Parathyroid adenoma (tissue), 2 donors: ENCODE measurements around the gene LRBA.
"Not testable (repeated sequence)": the region's sequence is repeated elsewhere in the genome, so short reads cannot be mapped to it uniquely, and the experiment has no call there.

Source experiments
- H2AFZ ChIP-seq: fragments of 300-600 bp; sonication (generic); one replicate; pipeline ENCODE4 v1.7.0; 2017; ENCODE audit warnings: antibody characterized with exemption, mild to moderate bottlenecking
- H3K27ac ChIP-seq: fragments of 300-600 bp; sonication (generic); one replicate; pipeline ENCODE4 v1.7.0; 2017
- H3K27me3 ChIP-seq: fragments of 300-600 bp; sonication (generic); one replicate; pipeline ENCODE4 v1.7.0; 2017; ENCODE audit warnings: low read length; ENCODE audit not compliant: control insufficient read depth, insufficient read depth
- H3K36me3 ChIP-seq: fragments of 300-600 bp; sonication (generic); one replicate; pipeline ENCODE4 v1.7.0; 2017; ENCODE audit warnings: low read length; ENCODE audit not compliant: control insufficient read depth, insufficient read depth
- H3K4me1 ChIP-seq: fragments of 300-600 bp; sonication (generic); one replicate; pipeline ENCODE4 v1.7.0; 2017; ENCODE audit warnings: control low read depth
- H3K4me2 ChIP-seq: fragments of 300-600 bp; sonication (generic); one replicate; pipeline ENCODE4 v1.7.0; 2017; ENCODE audit warnings: low read length
- H3K4me3 ChIP-seq: fragments of 300-600 bp; sonication (generic); one replicate; pipeline ENCODE4 v1.7.0; 2017; ENCODE audit warnings: low read depth, low read length
- H3K79me2 ChIP-seq: fragments of 300-600 bp; sonication (generic); one replicate; pipeline ENCODE4 v1.7.0; 2017; ENCODE audit warnings: control low read depth
- H3K9ac ChIP-seq: fragments of 300-600 bp; sonication (generic); one replicate; pipeline ENCODE4 v1.7.0; 2017; ENCODE audit warnings: mild to moderate bottlenecking
- H3K9me3 ChIP-seq: fragments of 300-600 bp; sonication (generic); one replicate; pipeline ENCODE4 v1.7.0; 2017; ENCODE audit warnings: low read length; ENCODE audit not compliant: control insufficient read depth
- CTCF ChIP-seq: fragments of 300-600 bp; sonication (generic); IDR thresholded peaks from one replicate; pipeline ENCODE4 v1.7.0; 2017; ENCODE audit warnings: antibody characterized with exemption, mild to moderate bottlenecking
- donor health status: primary hyperparathyroidism.

The LRBA gene

GRCh38 chr4:150567070-150567469 is 448.0 kb downstream of the LRBA start:
- Histone ChIP-seq H3K79me2 (no peaks in the 10 kb centered on the region), H3K9ac (no peak overlapping the region), H3K4me3 (no peak overlapping the region), H3K9me3 (no peaks in the 10 kb centered on the region), H3K36me3 (no peaks in the 10 kb centered on the region), H3K27me3 (no peaks in the 10 kb centered on the region), H3K4me2 (no peak overlapping the region), H3K27ac (no peak overlapping the region), H2AFZ (no peak overlapping the region), H3K4me1 (no peaks in the 10 kb centered on the region)
- TF ChIP-seq CTCF: no peak

GRCh38 chr4:150564967-150565366 is 450.1 kb downstream of the LRBA start:
- not testable (repeated sequence) for H2AFZ ChIP-seq, H3K36me3 ChIP-seq, H3K4me3 ChIP-seq, H3K9me3 ChIP-seq, H3K27me3 ChIP-seq, H3K27ac ChIP-seq, H3K9ac ChIP-seq, H3K4me2 ChIP-seq, H3K4me1 ChIP-seq, H3K79me2 ChIP-seq

- H2AFZ ChIP-seq: no peak overlapping the region
- H3K9me3 ChIP-seq: no peaks in the 10 kb centered on the region
- H3K4me2 ChIP-seq: no peak overlapping the region
- H3K79me2 ChIP-seq: no peaks in the 10 kb centered on the region
- H3K36me3 ChIP-seq: no peaks in the 10 kb centered on the region
- no peak overlapping the region for H3K9ac ChIP-seq
- no peaks in the 10 kb centered on the region for H3K4me1 ChIP-seq
- H3K4me3 ChIP-seq: no peak overlapping the region
- TF ChIP-seq CTCF: no peak
- H3K27me3 ChIP-seq: no peaks in the 10 kb centered on the region
- H3K27ac ChIP-seq: no peak overlapping the region
Measured at GRCh38 chr4:150562751-150563150, 452.3 kb downstream of the LRBA start.

GRCh38 chr4:150562250-150562649 is 452.8 kb downstream of the LRBA start:
- no peaks in the 10 kb centered on the region for H3K9me3 ChIP-seq
- H3K36me3 ChIP-seq: no peaks in the 10 kb centered on the region
- no peaks in the 10 kb centered on the region for H3K27me3 ChIP-seq
- no peak overlapping the region for H3K9ac ChIP-seq
- H3K4me2 ChIP-seq: no peak overlapping the region
- no peak overlapping the region for H3K27ac ChIP-seq
- no peak overlapping the region for H2AFZ ChIP-seq
- no peak overlapping the region for H3K4me3 ChIP-seq
- H3K4me1 ChIP-seq: no peaks in the 10 kb centered on the region
- no peak for TF ChIP-seq CTCF
- H3K79me2 ChIP-seq: no peaks in the 10 kb centered on the region

- H3K79me2 ChIP-seq: no peaks in the 10 kb centered on the region
- H3K4me3 ChIP-seq: no peak overlapping the region
- no peak overlapping the region for H3K9ac ChIP-seq
- no peak overlapping the region for H2AFZ ChIP-seq
- no peak overlapping the region for H3K27ac ChIP-seq
- H3K4me2 ChIP-seq: no peak overlapping the region
- no peaks in the 10 kb centered on the region for H3K9me3 ChIP-seq
- H3K27me3 ChIP-seq: no peaks in the 10 kb centered on the region
- no peaks in the 10 kb centered on the region for H3K36me3 ChIP-seq
- TF ChIP-seq CTCF: no peak
- H3K4me1 ChIP-seq: no peaks in the 10 kb centered on the region
Measured at GRCh38 chr4:150561143-150561737, 453.8 kb downstream of the LRBA start.

- H3K9me3 ChIP-seq, H3K36me3 ChIP-seq, H3K79me2 ChIP-seq, H3K27me3 ChIP-seq, H3K4me2 ChIP-seq, H3K4me1 ChIP-seq, H3K4me3 ChIP-seq, H3K27ac ChIP-seq, H3K9ac ChIP-seq, H2AFZ ChIP-seq: not testable (repeated sequence)
Measured at GRCh38 chr4:150557811-150558210, 457.3 kb downstream of the LRBA start.
